Osteoblast (primary cell): ENCODE results near the gene ST6GALNAC5. TPM values are rescaled to one million over a fixed set of nuclear protein-coding genes. Genes with fewer than 3 reads are reported as not detected.

ENCODE experiments used
- DNase-seq: peaks from one replicate; pipeline ENCODE4 v3.0.0; 2011; ENCODE audit warnings: low spot score, mixed read lengths; ENCODE audit not compliant: insufficient read length; ENCODE audit errors: missing footprints
- H2AFZ ChIP-seq: 2 replicates; pipeline ENCODE4 v1.6.0; 2011; ENCODE audit warnings: mild to moderate bottlenecking, low read length
- H3K27ac ChIP-seq: 2 replicates; pipeline ENCODE4 v1.5.1; 2011; ENCODE audit warnings: mild to moderate bottlenecking, low read depth, low read length, moderate library complexity
- H3K27me3 ChIP-seq: 2 replicates; pipeline ENCODE4 v1.6.0; 2012; ENCODE audit warnings: mild to moderate bottlenecking, control low read depth, inconsistent platforms, low read length, moderate library complexity; ENCODE audit not compliant: insufficient read depth
- H3K36me3 ChIP-seq: 2 replicates; pipeline ENCODE4 v1.5.1; 2011; ENCODE audit warnings: mild to moderate bottlenecking, low read length, control low read depth, moderate library complexity; ENCODE audit not compliant: insufficient read depth
- H3K4me1 ChIP-seq: 2 replicates; pipeline ENCODE4 v1.5.1; 2011; ENCODE audit warnings: mild to moderate bottlenecking, low read length, control low read depth, moderate library complexity; ENCODE audit not compliant: insufficient read depth
- H3K4me2 ChIP-seq: 2 replicates; pipeline ENCODE4 v1.6.0; 2011; ENCODE audit warnings: mild to moderate bottlenecking, low read length; ENCODE audit not compliant: insufficient read depth
- H3K4me3 ChIP-seq: fragments of 200-600 bp; sonication (generic); 3 replicates; pipeline ENCODE4 v1.5.1; 2012; ENCODE audit warnings: mild to moderate bottlenecking, low read length, inconsistent platforms; ENCODE audit not compliant: insufficient read depth
- H3K79me2 ChIP-seq: 2 replicates; pipeline ENCODE4 v1.6.0; 2012; ENCODE audit warnings: mild to moderate bottlenecking, low read length, control low read depth, inconsistent platforms; ENCODE audit not compliant: insufficient read depth
- H3K9me3 ChIP-seq: 2 replicates; pipeline ENCODE4 v1.5.1; 2011; ENCODE audit warnings: low read depth, low read length, control low read depth
- H4K20me1 ChIP-seq: 2 replicates; pipeline ENCODE4 v1.6.0; 2012; ENCODE audit warnings: mild to moderate bottlenecking, low read length, control low read depth; ENCODE audit not compliant: insufficient read depth
- CTCF ChIP-seq: IDR thresholded peaks from 2 replicates; pipeline ENCODE4 v1.5.1; 2011; ENCODE audit warnings: mild to moderate bottlenecking, low read depth, low read length, moderate library complexity; ENCODE audit errors: extremely low read depth
- total RNA-seq: library from RNA; depleted of rRNA; stranded (reverse); fragments of >200 nt; gene quantifications from 2 replicates; pipeline ENCODE4 v1.2.3, GENCODE V29; 2012

Gene ST6GALNAC5
- total RNA-seq, 1 donor: 1.1 TPM

GRCh38 chr1:76868916-76869315 is 1.6 kb downstream of the ST6GALNAC5 start:
- no peak overlapping the region for H2AFZ ChIP-seq
- peak; percentile 66 for DNase-seq
- peaks cover 56% of the 10 kb centered on the region for H3K27me3 ChIP-seq
- H4K20me1 ChIP-seq: no peaks in the 10 kb centered on the region
- H3K9me3 ChIP-seq: no peaks in the 10 kb centered on the region
- peaks cover 8% of the 10 kb centered on the region for H3K4me1 ChIP-seq
- H3K36me3 ChIP-seq: no peaks in the 10 kb centered on the region
- H3K4me3 ChIP-seq: peak overlapping the region; percentile 57
- no peak overlapping the region for H3K27ac ChIP-seq
- no peaks in the 10 kb centered on the region for H3K79me2 ChIP-seq
- no peak for TF ChIP-seq CTCF
- no peak overlapping the region for H3K4me2 ChIP-seq

GRCh38 chr1:76870037-76870436 is 2.8 kb downstream of the ST6GALNAC5 start:
- H3K9me3 ChIP-seq: no peaks in the 10 kb centered on the region
- H3K36me3 ChIP-seq: no peaks in the 10 kb centered on the region
- no peak overlapping the region for H3K4me3 ChIP-seq
- DNase-seq: no peak
- TF ChIP-seq CTCF: no peak
- peaks cover 8% of the 10 kb centered on the region for H3K4me1 ChIP-seq
- no peak overlapping the region for H3K4me2 ChIP-seq
- H2AFZ ChIP-seq: no peak overlapping the region
- peaks cover 56% of the 10 kb centered on the region for H3K27me3 ChIP-seq
- no peaks in the 10 kb centered on the region for H4K20me1 ChIP-seq
- no peaks in the 10 kb centered on the region for H3K79me2 ChIP-seq
- H3K27ac ChIP-seq: no peak overlapping the region

GRCh38 chr1:76871355-76871974 is 4.2 kb downstream of the ST6GALNAC5 start:
- TF ChIP-seq CTCF: no peak
- no peak for DNase-seq
- Histone ChIP-seq H3K27me3 (peaks cover 42% of the 10 kb centered on the region), H3K9me3 (no peaks in the 10 kb centered on the region), H3K4me2 (no peak overlapping the region), H3K36me3 (no peaks in the 10 kb centered on the region), H3K4me1 (peaks cover 8% of the 10 kb centered on the region), H2AFZ (no peak overlapping the region), H3K27ac (no peak overlapping the region), H3K79me2 (no peaks in the 10 kb centered on the region), H3K4me3 (no peak overlapping the region), H4K20me1 (no peaks in the 10 kb centered on the region)

- peaks cover 3% of the 10 kb centered on the region for H3K4me1 ChIP-seq
- DNase-seq: no peak
These were observed 5.7 kb downstream of the ST6GALNAC5 start for GRCh38 chr1:76872944-76873343.

More at GRCh38 chr1:76872944-76873343, 5.7 kb downstream of the ST6GALNAC5 start:
- no peaks in the 10 kb centered on the region for H3K36me3 ChIP-seq
- no peak for TF ChIP-seq CTCF
- H3K79me2 ChIP-seq: no peaks in the 10 kb centered on the region
- H2AFZ ChIP-seq: no peak overlapping the region
- H3K27me3 ChIP-seq: peaks cover 27% of the 10 kb centered on the region
- H4K20me1 ChIP-seq: no peaks in the 10 kb centered on the region
- H3K9me3 ChIP-seq: no peaks in the 10 kb centered on the region
- H3K4me3 ChIP-seq: no peak overlapping the region
- no peak overlapping the region for H3K4me2 ChIP-seq
- no peak overlapping the region for H3K27ac ChIP-seq
